K562 (cell line): ENCODE measurements around the gene VRK1.

Experiments
- DEAF1 ChIP-seq: fragments of 450-650 bp; formaldehyde crosslinking; IDR thresholded peaks from 2 replicates; pipeline ENCODE4 v1.4.0; 2020; ENCODE audit warnings: mild to moderate bottlenecking, moderate library complexity
- JUN ChIP-seq, 2 experiments: sonication (generic) in 1 of 2; formaldehyde crosslinking in 1 of 2; IDR thresholded peaks; 2 replicates each; pipeline versions ENCODE4 v1.6.1 to v1.8.0; 2012 to 2022; ENCODE audit warnings: borderline replicate concordance in 2 of 2, mild to moderate bottlenecking in 2 of 2, improper control_type of control experiment in 1 of 2, low read depth in 1 of 2, low read length in 1 of 2, missing genetic modification reagents in 1 of 2
- KAT8 ChIP-seq: fragments of 450-650 bp; IDR thresholded peaks from 2 replicates; pipeline ENCODE4 v1.6.1; 2016; ENCODE audit warnings: low read depth, mild to moderate bottlenecking
- NFIC ChIP-seq: fragments of 450-650 bp; IDR thresholded peaks from 2 replicates; pipeline ENCODE4 v1.6.1; 2017; ENCODE audit warnings: mild to moderate bottlenecking, inconsistent platforms
- RBM14 ChIP-seq: fragments of 200-400 bp; formaldehyde crosslinking; IDR thresholded peaks from 2 replicates; pipeline ENCODE4 v1.6.1; 2018; ENCODE audit warnings: low read depth, mild to moderate bottlenecking, low read length, moderate library complexity, borderline replicate concordance; ENCODE audit not compliant: insufficient read depth
- RFX5 ChIP-seq: IDR thresholded peaks from 2 replicates; pipeline ENCODE4 v1.6.1; 2011; ENCODE audit warnings: low read depth, mild to moderate bottlenecking, improper control_type of control experiment, low read length

- no peak for TF ChIP-seq RBM14
- TF ChIP-seq JUN (IDR thresholded peaks at IDR 0.05; ENCODE audit: borderline replicate concordance, low read depth, low read length), result no peak
- TF ChIP-seq JUN (CRISPR knock-in tag; IDR thresholded peaks at IDR 0.05; ENCODE audit: borderline replicate concordance), result no peak
- TF ChIP-seq KAT8, result no peak
- TF ChIP-seq RFX5, result no peak
- TF ChIP-seq NFIC, result no peak
- no peak for TF ChIP-seq DEAF1
These were observed 39.7 kb upstream of the VRK1 start for GRCh38 chr14:96757456-96757855.
